Measurements from ENCODE around the gene CD300E. TPM values are rescaled to one million over a fixed set of nuclear protein-coding genes. Genes with fewer than 3 reads are reported as not detected.
"Not testable (repeated sequence)": the region's sequence is repeated elsewhere in the genome, so short reads cannot be mapped to it uniquely, and the experiment has no call there.

CD300E gene
- total RNA-seq, 1 donor from 2014 or later = not detected

- no peak overlapping the region for H3K27ac Mint-ChIP-seq (ENCODE audit: unreplicated experiment)
- no peaks in the 10 kb centered on the region for H3K36me3 Mint-ChIP-seq (ENCODE audit: low read depth)
- H3K27me3 Mint-ChIP-seq (ENCODE audit: low read depth) = peaks cover 40% of the 10 kb centered on the region
- H3K9me3 Mint-ChIP-seq = no peaks in the 10 kb centered on the region
- peaks cover 9% of the 10 kb centered on the region for H3K4me1 Mint-ChIP-seq
- H3K4me3 Mint-ChIP-seq = no peak overlapping the region
- no peak for DNase-seq (ENCODE audit: low read depth, low spot score)
- TF ChIP-seq CTCF (conservative IDR thresholded peaks at IDR 0.05) = no peak
Observed at GRCh38 chr17:74635418-74635817, 11.9 kb upstream of the CD300E start.

- Mint-ChIP-seq H3K4me1 (peaks cover 9% of the 10 kb centered on the region), H3K36me3 (ENCODE audit: low read depth) (no peaks in the 10 kb centered on the region)
Observed at GRCh38 chr17:74633326-74633725, 9.8 kb upstream of the CD300E start.

GRCh38 chr17:74632617-74633016 lies 9.1 kb upstream of the CD300E start:
- DNase-seq (ENCODE audit: low read depth, low spot score) = no peak
- Mint-ChIP-seq H3K9me3 (no peaks in the 10 kb centered on the region), H3K4me3 (no peak overlapping the region), H3K4me1 (peaks cover 9% of the 10 kb centered on the region), H3K36me3 (ENCODE audit: low read depth) (no peaks in the 10 kb centered on the region), H3K27ac (ENCODE audit: unreplicated experiment) (no peak overlapping the region), H3K27me3 (ENCODE audit: low read depth) (peaks cover 50% of the 10 kb centered on the region)
- no peak for TF ChIP-seq CTCF (conservative IDR thresholded peaks at IDR 0.05)

More at GRCh38 chr17:74633326-74633725, 9.8 kb upstream of the CD300E start:
- H3K27me3 Mint-ChIP-seq (ENCODE audit: low read depth) = peaks cover 48% of the 10 kb centered on the region
- no peak overlapping the region for H3K27ac Mint-ChIP-seq (ENCODE audit: unreplicated experiment)
- no peak overlapping the region for H3K4me3 Mint-ChIP-seq
- TF ChIP-seq CTCF (conservative IDR thresholded peaks at IDR 0.05) = no peak
- no peak for DNase-seq (ENCODE audit: low read depth, low spot score)
- no peaks in the 10 kb centered on the region for H3K9me3 Mint-ChIP-seq

GRCh38 chr17:74631468-74632450 lies 8.2 kb upstream of the CD300E start:
- peaks cover 9% of the 10 kb centered on the region for H3K4me1 Mint-ChIP-seq

GRCh38 chr17:74630251-74630650 lies 6.7 kb upstream of the CD300E start:
- H3K4me3 Mint-ChIP-seq; DNase-seq (ENCODE audit: low read depth, low spot score); H3K27ac Mint-ChIP-seq (ENCODE audit: unreplicated experiment); H3K9me3 Mint-ChIP-seq; H3K4me1 Mint-ChIP-seq; H3K36me3 Mint-ChIP-seq (ENCODE audit: low read depth): not testable (repeated sequence)
- peaks cover 65% of the 10 kb centered on the region for H3K27me3 Mint-ChIP-seq (ENCODE audit: low read depth)

More at GRCh38 chr17:74631468-74632450, 8.2 kb upstream of the CD300E start:
- TF ChIP-seq CTCF (conservative IDR thresholded peaks at IDR 0.05) = no peak
- Mint-ChIP-seq H3K36me3 (ENCODE audit: low read depth) (no peaks in the 10 kb centered on the region), H3K9me3 (peaks cover 2% of the 10 kb centered on the region), H3K4me3 (no peak overlapping the region), H3K27me3 (ENCODE audit: low read depth) (peaks cover 57% of the 10 kb centered on the region), H3K27ac (ENCODE audit: unreplicated experiment) (no peak overlapping the region)
- DNase-seq (ENCODE audit: low read depth, low spot score) = no peak

GRCh38 chr17:74625661-74626060 lies 2.1 kb upstream of the CD300E start:
- Mint-ChIP-seq H3K9me3 (peaks cover 4% of the 10 kb centered on the region), H3K4me3 (no peak overlapping the region), H3K4me1 (no peaks in the 10 kb centered on the region), H3K27me3 (ENCODE audit: low read depth) (peaks cover 87% of the 10 kb centered on the region), H3K27ac (ENCODE audit: unreplicated experiment) (no peak overlapping the region), H3K36me3 (ENCODE audit: low read depth) (no peaks in the 10 kb centered on the region)
- no peak for DNase-seq (ENCODE audit: low read depth, low spot score)
- TF ChIP-seq CTCF (conservative IDR thresholded peaks at IDR 0.05) = no peak

All from neural crest cell (in vitro differentiated cells).